GM18907 (cell line): ENCODE results near the gene MUC6.
A peak's percentile ranks its signal among the peaks of the same experiment; 100 is the strongest.

ENCODE experiments used
- ATAC-seq: cut with Tn5 transposase; IDR thresholded peaks from one replicate; pipeline ENCODE4 v1.9.1; 2021; ENCODE audit warnings: mild to moderate bottlenecking, moderate library complexity; ENCODE audit not compliant: unreplicated experiment

MUC6 gene

DNA sequence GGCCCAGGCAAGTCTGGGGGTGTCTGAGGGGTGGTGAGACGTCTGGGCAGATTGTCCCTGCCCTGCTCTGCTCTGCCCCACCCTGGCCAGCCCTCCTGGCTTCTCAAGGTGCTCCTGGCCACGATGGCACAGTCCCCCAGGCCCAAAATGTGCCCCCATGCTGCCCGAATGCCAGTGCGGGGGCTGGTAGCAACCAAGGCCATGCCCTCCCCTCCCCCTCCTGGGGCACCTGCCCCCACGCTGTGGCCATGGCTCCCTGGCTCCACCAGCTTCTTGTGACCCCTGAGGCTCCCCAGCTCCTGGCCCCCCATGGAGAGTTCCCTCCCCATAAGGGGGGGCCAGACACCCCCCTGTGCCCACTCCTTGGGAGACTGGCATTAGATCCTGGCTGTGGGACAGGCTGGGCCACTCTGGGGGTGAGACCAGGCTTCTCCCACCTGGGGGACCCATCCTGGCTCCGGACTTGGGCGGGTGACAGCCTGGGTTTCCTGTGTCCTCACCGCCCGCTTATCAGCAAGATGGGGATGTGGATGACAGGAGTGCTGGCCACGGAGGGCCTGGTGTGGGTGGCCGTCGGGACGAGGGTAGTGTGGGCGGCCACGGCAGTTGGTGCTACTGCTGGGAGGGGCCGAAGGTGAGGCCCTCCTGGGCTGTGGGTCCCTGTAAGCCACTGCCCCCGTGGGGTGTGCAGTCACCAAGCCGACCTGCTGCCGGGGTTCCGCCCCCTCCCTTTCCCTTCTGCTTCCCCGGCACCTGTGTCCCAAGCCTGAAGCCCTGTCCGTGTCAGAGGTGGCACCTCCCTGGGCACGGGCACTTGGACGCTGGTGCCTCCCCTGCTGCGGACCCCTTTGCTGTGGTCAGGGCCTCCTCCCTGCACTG is 15.9 kb upstream of the MUC6 start:
- no peak for ATAC-seq

DNA sequence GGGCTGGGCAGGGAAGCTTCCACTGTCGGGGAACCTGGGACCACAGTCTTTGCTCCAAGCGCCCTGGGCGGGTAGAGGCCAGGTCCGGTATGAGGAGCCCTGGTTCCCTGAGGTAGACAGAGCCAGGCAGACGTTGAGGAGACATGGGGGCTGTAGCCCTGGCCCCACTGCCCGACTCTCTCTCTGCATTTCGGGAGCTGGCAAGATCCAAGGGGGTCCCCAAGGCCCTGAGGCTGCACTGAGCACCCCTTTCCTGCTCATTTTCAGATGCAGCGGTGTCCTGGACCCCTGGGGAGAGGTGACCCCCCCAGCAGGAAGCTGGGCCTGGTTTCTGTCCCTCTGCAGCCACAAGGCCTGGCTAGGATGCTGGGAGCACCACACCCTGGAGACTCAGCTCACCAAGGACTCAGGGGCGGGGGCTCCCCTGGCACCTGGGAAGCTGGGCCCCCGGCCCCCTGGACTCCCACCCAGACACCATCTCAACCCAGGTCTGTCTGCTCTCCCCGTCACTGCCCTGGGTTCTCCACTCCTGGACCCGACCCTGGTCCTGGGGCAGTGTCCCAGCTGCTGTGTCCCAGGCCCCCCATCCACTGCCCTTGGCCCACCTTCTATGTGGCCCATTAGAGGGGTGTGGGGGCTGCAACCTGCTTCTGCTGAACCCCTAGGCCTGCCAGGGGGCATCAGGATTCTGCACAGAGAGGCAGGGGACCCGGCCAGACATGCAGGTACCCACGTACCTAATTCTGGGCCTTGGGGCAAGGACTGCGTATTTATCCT is 15.0 kb upstream of the MUC6 start:
- no peak for ATAC-seq

DNA sequence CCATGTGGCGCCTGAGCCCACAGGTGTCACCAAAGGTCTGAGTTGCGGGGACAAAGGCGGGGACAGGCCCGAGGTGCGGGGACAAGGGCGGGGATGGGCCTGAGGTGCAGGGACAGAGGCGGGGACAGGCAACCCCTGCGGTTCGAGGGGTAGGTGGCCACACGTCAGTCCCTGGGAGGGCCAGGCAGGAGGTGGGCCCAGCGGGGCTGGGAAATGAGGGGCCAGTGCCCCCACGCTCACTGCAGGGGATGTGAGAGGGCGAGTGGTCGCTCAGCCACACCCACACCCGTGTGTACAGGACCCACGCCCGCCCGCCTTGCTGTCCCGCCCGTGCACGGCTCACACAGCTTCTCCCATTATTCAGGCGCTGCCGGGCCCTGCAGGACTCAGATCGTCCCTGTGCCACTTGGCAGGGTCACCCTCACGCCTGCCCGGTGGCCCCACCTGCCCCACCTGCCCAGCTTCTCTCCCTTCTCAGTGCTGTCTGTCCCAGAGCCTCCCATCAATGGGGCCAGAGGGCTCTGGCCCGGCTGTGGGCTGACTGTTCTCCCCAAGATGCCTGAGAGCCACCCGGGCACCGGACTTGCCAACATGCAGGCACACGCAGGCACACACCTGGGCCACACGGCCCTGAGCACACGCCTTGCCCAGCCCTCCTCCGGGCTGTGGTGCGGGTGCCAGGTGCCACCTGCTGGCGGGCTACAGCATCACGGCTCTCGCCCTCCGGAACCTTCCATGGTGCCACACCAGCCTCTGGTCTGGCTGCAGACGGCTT is 14.2 kb upstream of the MUC6 start:
- ATAC-seq: peak; percentile 63

DNA sequence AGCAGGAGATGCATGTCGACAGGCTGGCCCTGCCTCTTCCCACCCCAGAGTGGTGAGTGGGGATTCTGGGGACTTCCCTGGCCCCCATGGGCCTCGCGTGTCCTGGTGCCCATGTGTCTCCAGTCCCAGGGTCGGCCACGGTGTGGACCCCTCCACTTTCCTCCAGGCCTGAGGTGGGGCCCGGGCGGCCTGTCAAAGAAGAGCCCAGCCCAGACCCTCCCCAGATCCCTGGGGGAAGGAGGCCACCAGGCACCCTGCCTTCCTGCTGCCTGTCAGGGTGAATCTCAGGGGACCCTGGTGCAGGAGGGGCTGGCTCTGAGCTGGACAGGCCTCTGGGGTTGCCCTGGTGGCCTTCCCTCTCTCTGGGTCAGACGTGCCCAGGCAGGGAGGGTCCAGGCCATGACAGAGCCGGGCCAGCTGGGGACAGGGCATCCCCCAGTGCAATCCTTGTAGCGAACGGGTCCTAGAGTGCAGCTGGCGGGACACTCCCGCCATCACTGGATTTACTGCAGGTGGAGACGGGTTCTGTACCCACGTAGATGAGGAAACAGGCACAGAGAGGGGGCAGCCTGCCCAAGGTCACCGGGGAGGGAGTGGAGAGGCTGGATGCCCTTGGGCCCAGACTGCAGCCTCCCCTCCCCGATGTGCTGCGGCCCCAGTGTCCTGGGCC is 13.5 kb upstream of the MUC6 start:
- ATAC-seq: no peak

DNA sequence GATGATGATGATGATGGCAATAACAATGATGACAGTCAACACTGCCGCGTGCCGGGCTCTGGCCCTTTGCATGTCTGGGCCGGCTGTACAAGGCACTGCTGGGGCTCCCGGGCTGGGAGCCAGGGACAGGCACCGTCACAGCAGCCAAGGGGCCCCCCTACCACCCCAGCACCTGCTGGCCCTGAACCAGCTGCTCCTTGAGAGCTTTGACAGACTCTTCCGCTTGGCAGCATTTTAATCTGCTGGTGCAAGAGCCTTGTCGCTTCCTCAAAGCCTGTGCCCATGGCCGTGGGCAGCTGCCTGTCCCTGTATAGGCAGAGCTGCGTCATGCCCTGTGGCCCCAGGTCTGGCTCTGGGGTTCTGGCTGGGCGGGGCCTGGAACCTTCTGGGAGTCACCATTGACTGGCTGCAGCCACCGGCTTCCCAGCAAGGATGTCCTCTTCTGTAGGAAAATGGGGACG is 12.9 kb upstream of the MUC6 start:
- ATAC-seq: no peak

DNA sequence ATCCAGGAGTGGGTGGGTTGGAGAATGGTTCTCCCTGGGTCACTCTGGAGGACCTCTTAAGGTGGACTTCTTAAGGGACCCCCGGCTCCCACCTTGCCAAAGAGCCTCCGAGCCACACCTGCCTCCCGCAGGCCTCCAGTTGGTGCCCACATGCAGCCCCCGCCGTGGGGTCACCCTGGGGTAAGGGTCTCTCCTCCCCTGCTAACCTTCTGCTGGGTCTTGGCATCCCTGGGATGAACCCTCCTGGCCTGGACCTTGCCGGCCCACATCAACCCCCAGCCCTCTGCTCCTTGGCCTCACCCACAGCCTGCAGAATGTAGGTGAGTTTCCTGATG is 12.5 kb upstream of the MUC6 start:
- ATAC-seq: no peak

DNA sequence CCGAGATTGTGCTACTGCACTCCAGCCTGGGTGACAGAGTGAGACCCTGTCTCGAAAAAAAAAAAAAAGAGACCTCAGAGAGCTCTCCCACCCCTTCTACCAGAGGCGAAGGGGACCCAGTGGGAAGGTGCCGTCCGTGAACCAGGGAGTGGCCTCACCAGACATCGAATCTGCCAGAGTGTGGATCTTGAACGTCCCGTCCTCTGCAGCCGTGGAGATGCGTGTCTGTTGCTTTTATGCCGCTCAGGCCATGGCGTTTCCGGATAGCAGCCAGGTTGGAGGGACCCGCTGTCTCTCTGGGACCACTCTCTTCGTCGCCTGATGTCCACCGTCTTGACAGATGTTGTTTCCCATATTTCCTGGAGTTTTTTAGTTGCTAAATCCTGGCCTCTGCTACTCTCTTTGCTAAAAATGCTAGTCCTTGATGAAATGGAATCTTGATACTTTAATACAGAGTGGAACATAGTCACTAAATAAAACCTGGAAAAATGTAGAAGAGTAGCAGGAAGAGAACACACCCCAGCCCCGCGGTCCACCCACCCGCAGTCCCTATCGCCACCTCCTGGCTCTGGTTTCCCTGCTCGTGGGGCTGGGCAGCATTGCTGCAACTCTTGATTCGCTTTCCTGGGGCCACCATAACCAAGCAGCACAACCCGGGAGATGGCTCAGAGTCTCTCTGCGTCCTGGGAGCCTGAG is 12.0 kb upstream of the MUC6 start:
- no peak for ATAC-seq

DNA sequence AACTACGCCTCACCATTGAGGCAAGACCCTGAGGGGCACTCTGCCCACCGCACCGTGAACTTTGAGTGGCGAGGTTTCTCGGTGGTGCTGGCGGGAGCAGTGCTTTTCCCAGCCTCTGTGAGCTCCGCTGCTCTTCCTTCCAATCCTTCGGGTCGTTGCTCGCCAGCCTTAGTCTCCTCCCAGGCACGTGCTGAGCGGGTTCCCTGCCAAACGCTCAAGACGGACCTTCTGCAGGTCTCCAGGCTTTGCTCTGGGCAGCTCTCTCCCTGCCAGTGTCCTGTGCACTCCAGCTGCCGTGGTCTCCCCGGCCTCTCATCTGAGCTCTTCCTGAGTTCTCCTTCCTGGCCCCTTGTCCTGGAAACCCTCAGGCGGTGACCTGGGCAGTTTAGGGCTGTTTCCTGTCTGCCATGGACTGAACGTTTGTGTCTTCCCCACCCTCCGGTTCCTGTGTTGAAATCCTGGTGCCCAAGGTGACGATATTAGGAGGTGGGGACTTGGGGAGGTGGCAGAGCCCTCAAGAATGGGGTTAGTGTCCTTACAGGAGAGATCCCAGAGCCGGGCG is 11.2 kb upstream of the MUC6 start:
- no peak for ATAC-seq

DNA sequence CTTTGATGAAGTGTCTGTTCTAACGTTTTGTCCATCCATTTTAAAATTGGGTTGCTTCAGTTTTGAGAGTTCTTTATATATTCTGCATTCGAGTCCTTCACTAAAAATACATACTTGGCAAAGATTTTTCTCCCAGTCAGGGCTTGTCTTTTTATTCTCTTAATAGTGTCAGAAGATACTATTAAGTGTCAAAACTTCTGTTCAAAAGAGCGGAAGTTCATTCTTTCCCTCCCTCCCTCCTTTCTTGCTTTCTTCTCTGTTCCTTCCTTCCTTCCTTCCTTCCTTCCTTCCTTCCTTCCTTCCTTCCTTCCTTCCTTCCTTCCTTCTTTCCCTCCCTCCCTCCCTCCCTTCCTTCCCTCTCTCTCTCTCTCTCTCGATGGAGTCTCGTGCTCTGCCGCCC is 7.6 kb upstream of the MUC6 start:
- no peak for ATAC-seq

DNA sequence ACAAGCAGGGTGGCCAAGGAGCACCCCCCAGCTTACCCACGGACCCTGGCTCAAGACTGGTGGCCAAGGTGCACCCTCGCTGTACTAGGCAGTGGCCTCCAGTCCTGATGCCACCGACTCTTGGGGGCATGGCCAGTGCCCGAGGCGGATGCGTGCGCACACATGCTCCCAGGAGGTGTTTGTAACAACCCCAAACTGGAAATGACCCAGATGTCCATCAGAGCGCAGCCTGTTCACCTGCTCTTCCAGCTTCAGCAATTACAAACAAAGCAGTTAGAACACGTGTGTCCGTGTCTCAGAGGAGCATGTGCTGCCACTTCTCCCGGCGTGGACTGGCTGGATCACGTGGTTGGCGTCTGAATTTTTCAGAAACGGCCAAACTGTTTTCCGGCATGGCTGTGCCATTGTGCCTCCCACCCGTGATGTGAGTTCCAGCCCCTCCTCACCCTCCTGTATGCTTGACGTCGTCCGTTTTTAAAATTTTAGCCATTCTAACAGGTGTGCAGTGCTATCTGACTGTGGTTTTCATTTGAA is 7.1 kb upstream of the MUC6 start:
- no peak for ATAC-seq

DNA sequence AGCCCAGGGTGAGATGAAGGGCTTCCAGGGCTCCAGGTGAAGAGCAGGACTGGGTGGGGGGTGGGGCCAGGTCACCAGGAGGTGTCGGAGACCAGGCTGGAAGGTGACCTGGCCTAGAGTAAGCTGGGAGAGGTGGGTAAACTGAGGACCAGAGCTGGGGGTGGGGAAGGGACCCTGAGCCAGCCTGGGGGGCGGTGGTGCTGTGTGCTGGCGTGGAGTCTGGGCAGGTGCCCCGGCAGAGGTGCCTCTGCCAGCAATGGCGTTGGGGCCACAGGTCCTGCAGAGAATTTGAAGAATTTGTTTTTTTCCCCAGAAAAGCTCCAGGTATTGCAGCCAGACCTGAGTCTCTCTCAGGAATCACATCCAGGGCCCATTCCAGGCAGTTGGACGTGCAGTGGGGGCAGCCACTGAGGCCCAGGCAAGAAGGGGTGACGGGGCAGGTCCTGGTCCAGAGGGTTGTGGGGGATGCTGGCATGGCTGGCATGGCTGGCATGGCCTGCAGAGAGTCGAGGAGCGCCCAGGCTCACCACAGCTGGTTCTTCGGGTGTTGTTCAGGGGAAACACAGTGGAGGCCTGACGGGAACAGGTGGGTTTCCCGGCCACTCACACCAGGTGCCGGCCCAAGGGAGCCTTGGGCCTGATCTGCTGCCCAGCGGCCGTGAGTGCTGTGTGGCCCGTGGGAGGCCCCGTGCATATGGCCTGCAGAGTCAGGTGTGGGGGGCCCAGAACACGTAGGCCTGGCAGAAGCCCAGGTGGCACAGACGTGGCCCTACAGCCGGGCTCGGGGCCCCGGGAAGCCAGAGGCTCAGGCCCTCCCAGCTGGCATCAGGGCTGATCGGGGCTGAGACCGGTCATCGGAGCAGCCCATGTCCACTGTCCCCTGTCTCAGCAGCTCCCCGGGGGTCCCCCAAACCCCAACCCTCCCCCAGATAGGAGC is 6.4 kb upstream of the MUC6 start:
- no peak for ATAC-seq

DNA sequence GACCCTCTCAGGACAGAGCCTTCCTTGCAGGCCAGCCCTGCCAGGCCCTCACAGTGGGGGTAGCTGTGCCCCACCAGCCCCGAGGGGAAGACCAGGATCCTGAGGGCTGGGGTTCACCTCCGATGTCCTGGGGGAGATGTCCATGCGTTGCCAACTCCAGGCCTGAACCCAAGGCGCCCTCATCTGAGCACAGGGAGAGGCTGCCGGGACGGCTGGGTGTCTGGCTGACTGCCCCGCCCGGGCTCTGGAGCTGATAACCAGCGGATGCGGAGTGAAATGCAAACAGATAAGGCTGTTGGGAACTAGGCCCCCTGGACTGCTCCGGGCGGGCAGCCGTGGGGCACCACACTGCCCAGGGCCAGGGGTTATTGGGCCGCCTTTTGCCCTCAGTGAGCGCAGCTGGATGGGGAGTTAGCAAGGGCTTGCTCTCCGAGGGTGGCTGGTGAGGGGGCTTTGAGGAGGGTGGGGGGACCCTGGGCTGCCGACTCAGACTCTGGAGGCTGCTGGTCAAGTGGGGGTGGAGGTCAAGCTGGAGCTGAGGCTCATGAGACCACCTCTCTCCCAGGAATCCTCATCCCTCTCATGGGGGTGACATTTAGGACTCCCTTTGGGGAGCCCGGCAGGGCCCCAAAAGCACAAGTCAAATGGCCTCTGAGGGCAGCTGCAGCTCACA is 5.6 kb upstream of the MUC6 start:
- no peak for ATAC-seq

DNA sequence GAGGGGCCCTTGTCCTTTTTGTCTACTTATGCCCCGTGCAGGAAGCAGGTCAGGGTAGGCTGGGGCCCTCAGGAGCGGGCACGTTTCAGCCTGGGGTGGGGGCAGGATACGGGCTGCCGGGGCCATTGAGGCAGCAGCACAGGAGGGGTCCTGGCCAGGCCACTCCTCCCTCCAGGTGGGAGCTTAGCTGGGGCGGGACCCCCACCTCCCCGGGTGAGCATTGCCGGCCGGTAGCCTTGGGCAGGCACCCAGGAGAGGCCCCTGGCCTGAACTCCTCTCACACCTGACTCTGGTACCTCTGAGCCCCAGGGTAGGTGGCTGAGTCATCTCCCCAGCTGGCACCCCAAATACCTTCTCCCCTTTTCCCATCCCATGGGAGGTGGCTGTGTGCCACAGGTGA is 5.0 kb upstream of the MUC6 start:
- ATAC-seq: no peak

DNA sequence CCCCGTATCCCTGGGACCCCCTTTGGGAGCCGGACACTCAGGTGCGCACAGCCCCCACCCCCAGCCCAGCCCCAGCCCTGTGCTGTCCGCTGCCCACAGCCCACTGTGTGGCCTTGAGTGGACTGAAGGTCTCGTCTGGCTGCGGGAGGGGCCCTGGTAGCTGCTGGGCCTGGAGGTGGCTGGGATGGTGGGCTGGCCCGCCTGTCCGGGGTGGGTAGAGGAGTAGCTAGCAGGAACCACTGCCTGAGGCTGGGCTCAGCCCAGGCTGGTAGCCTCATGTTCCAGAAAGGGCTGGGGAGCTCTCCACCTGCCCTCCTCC is 4.6 kb upstream of the MUC6 start:
- ATAC-seq: no peak

DNA sequence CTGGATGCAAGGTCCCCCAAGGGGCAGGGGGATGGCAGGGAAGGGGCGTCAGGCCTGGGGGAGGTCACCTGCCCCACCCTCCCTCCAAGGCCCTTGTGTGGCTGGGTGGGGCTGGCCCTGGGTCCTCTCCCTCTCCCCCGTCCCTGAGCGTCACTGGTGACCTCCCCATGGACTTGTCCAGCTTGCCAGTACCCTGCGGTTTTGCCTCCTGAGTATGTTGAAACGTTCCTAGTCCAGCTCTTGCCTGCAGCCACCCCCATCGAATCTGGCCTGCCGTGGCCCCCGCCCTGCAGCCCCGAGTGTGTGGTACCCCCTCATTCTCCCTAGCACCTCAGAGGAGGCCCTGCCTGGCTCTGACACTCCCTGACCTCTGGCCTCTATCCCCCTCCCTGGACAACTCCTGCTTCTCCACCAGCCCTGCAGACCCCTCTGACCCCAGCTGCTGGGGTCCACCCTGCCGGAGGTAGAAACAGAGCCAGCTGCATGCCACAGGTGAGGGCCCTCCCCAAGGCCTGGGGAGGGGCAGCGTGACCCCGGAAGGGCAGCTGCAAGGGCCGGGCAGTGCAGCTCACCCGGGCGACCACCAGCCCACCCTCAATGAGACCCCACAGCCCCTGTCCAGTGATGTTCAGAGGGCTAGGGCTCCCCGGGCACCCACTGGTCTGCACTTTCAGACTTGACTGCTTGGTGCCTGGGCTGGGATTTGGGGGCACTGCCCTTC is 4.1 kb upstream of the MUC6 start:
- no peak for ATAC-seq

DNA sequence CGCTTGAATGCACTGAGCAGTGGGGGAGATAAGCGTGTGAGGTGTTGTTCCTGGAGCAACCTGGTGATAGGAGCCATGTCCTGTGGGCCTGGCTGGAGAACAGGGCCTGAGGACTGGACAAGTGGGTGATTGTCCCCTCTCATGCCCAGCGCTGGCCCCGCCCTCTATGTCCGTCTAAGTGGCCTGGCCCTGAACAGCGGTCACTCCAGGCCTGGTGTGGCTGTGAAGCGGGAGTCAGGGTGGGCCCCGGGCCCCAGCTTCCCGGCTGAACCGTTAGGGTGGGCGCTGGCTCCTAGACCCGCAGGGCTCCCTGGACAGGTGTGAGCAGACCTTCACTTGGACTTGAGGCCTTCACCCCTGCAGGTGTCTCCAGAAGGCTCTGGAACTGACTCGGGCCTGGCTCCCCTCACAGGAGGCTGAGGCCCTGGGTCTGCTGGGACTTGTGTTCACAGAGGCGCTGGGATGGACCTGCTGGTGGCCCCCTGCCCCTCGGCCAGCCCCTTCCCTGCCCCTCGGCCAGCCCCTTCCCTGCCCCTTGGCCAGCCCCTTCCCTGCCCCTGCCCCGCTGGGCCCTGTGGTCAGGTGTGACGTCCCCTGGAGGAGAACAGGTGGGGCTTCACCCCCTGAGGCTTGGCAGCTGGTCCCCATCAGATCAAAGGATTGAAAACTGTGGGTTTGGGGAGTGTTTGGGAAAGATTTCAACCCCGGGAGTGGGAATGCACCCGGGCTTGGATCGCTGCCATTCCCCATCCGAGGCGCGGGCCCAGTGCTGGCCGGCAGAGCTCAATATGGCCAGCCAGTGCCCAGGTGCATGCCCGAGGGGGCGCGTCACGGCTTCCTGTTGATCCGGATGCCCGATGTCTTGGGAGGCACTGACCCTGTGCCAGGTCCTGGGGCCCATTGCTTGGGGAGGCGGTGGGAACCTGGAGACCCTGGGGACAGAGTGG is 3.2 kb upstream of the MUC6 start:
- no peak for ATAC-seq

DNA sequence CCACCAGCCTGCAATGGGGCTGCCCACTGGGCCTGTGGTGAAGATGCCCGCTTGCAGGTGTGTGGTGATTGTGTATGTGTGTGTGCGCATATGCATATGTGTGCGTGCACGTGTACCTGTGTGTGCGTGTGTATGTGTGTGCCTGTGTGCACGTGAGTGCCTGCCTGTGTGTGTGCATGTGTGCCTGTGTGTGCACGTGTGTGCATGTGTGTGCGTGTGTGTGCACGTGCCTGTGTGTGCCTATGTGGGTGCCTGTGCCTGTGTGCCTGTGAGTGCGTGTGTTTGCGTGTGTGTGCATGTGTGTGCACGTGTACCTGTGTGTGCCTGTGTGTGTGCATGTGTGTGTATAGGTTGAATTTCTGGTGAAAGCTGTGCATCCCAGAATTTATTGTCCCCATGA is 2.4 kb upstream of the MUC6 start:
- no peak for ATAC-seq
